GM12801 (cell line): ENCODE data around the gene SLC51B.

Experiments used
- CTCF ChIP-seq: IDR thresholded peaks from one replicate; pipeline ENCODE4 v1.5.1; 2011; ENCODE audit warnings: control low read depth; ENCODE audit not compliant: insufficient read length; ENCODE audit errors: extremely low read depth

The SLC51B gene

GRCh38 chr15:65084500-65085206, 39.5 kb downstream of the SLC51B start:
- TF ChIP-seq CTCF, result no peak

- no peak for TF ChIP-seq CTCF
These were observed 40.1 kb downstream of the SLC51B start for GRCh38 chr15:65085207-65085753.

- TF ChIP-seq CTCF, result no peak
These were observed 40.9 kb downstream of the SLC51B start for GRCh38 chr15:65085990-65086679.

GRCh38 chr15:65086680-65087111, 41.5 kb downstream of the SLC51B start:
- no peak for TF ChIP-seq CTCF

- no peak for TF ChIP-seq CTCF
These were observed 42.2 kb downstream of the SLC51B start for GRCh38 chr15:65087411-65087810.

GRCh38 chr15:65087873-65088642, 42.9 kb downstream of the SLC51B start:
- TF ChIP-seq CTCF, result no peak

- TF ChIP-seq CTCF, result no peak
These were observed 43.4 kb downstream of the SLC51B start for GRCh38 chr15:65088643-65089021.
